ENCODE results near the gene TFAP2D.

Gene TFAP2D

DNA sequence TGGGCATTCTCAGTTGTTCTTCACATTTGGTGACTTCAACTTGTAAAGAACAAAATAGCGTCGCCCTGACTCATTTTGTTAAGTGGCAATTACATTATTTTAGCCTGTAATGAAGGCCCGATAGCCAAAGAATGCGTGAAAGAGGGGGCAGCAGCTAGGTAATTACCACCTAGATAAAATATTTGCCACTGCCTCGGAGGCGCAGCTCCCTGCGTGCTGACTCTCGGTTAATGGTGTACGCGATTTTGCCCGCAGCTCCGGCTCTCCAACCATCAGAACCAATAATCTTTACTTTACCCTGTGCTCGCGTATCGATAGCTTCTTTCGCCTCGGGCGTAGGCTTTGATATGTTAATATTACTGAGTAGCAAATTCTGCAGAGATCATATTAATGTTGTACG, 8.7 kb downstream of the TFAP2D start:
- no peak for DNase-seq

- no peak for DNase-seq
Observed at GRCh38 chr6:50722829-50723554, 9.7 kb downstream of the TFAP2D start.

DNA sequence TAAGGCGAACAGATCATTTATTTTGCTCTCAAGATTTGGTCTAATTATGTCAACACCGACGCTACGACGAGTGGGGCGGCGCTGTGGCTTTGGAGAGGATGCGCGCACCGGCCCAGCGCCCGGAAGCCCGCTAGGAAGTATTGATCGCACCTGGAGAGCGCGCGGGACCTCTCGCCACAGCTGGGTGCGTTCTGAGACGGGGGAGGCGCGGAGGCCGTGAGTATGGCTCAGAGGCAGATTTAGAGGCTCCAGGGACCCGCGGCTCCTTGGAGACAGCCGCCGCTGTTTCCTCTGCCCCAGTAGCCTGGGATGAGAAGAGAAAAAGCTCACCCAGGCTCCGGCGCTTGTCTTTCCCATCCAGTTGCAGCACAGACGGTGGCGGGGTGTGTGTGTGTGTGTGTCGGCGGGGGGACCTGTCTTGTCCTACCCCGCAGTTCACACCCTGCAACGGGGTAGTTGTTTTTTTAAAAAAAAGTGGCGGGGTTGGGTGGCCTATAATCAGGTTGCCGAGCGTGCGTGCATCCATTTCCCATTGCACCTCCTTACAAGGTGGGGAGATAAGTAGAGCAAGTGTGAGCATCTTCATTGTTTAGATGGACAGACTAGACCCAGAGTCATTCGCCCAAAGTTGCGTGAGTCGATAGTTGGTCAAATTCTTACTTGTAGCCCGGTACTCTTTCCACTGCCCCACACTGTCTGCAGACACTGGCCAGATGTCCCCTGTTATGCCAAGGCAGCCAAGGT, 11.2 kb downstream of the TFAP2D start:
- DNase-seq = no peak

DNA sequence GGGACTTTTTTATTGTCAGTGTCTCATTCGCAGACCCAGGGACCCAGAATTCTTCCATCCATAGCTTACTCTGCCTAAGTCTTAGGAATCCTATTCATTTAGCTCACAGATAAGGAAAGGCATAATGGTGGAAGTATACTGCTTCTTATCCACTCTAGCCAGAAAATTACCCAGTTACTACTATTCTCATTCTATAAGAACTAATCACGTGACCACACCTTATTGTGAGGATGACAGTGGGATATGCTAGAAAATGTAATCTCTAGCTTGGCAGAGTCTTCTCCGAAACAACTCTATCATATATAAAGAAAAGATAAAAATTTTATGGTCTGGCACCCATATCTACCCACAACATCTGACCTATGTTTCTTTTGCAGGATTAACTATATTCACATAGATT, 21.2 kb downstream of the TFAP2D start:
- DNase-seq = no peak

DNA sequence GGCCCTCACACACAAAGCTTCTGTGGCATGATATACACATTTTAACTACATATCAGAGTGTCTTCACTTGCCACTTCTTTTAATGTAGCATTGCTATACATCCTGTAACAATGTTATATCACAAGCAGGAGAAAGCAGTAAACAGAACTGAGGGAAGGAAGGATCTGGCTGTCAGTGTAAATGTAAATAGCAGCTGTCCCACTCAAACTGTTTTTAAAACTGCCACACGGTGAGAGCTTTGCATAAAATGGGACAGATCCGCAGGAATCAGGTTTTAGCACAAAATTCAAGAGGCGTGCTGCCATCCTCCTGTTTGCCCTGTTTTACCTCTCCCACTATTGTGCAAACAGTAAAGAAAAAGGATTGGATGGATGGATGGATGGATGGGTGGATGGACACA, 28.8 kb downstream of the TFAP2D start:
- no peak for DNase-seq

- DNase-seq = no peak
Observed at GRCh38 chr6:50744976-50745375, 31.6 kb downstream of the TFAP2D start.

- DNase-seq = no peak
Observed at GRCh38 chr6:50762798-50763197, 49.5 kb downstream of the TFAP2D start.

DNA sequence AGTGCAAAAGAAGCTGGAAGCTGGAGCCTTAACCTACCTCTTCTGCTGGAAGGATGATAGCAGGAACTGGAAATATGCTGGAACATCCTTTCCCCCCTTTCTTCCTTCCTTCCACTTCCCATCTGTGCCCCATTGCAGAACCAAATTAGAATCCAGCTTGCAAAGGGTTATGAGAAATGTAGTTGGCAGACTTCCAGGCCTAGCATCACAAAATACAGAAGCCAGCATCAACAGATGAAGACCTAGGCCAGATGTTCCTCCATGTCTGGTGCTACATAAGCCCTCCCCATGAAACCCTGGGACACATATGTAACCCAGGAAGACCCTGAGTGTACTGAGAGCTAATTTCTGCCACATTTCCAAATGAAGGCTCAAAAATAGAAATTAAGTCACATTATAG, 65.4 kb downstream of the TFAP2D start:
- DNase-seq = no peak

- DNase-seq = no peak
Observed at GRCh38 chr6:50780382-50780781, 67.1 kb downstream of the TFAP2D start.

- DNase-seq = no peak
Observed at GRCh38 chr6:50785921-50786320, 72.6 kb downstream of the TFAP2D start.

DNA sequence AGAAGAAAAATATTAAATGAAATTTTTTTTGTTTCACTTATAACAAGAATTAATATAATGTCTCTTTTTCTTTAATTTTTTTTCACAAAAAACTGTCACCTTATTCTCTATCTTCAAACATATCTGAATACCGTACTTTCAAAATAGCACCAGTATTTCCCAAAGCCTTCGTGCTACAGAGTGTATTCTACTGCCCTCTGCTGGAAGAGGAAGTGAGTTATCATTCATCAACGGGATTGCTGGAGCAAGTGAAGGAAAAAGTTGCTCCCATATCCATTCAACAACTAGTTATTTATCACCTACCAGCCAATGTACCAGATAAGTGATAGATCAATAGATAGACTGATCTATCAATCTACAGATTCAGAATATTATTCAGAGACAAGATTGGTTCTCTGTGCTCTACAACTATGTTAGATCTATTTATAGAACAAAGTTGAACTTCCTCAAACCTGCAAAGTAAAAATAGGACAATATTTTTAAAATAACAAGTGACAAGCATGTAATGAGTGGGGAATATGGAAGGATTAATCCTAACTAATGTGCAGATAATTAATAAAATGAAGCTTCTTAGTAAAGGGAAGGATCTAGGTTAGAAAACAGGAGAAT, 78.7 kb downstream of the TFAP2D start:
- DNase-seq = peak; percentile 62

- DNase-seq = no peak
Observed at GRCh38 chr6:50792771-50793170, 79.4 kb downstream of the TFAP2D start.

DNA sequence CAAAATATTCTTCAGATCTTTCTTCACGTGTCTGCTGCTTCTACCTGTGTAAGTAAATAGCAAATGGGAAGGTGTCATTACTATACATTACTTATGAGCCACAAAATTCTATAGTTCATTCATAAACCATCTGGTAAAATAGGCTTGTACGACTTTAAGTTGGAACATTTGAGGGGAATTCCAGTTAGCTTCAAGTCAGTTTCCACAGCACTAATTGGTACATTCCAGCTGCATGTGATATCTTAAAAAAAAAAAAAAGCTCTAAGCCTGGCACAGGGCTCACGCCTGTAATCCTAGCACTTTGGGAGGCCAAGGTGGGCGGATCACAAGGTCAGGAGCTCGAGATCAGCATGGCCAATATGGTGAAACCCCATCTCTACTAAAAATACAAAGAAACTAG, 82.2 kb downstream of the TFAP2D start:
- DNase-seq = no peak

DNA sequence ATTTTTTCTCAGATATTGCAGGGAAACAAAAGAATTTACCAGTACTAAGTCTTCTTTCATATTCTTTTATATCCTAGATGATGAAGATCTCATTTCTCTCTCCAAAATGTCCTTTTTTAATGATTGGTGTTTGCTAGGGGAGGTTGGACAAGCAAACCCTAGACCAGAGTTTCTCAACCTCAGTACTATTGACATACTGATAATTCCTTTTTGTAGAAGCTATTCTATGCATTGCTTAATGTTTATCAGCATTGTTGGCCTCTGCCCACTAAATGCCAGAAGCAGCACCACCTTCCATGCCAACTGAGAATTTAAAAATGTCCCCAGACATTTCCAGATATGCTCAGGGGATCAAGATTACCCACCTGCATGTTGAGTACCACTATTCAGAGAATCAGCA, 91.0 kb downstream of the TFAP2D start:
- DNase-seq = no peak

- DNase-seq = no peak
Observed at GRCh38 chr6:50807035-50807434, 93.7 kb downstream of the TFAP2D start.

- DNase-seq = peak; percentile 9
Observed at GRCh38 chr6:50815436-50816114, 102.2 kb downstream of the TFAP2D start.

GRCh38 chr6:50816115-50816675, 102.9 kb downstream of the TFAP2D start:
- peak; percentile 83 for DNase-seq

DNA sequence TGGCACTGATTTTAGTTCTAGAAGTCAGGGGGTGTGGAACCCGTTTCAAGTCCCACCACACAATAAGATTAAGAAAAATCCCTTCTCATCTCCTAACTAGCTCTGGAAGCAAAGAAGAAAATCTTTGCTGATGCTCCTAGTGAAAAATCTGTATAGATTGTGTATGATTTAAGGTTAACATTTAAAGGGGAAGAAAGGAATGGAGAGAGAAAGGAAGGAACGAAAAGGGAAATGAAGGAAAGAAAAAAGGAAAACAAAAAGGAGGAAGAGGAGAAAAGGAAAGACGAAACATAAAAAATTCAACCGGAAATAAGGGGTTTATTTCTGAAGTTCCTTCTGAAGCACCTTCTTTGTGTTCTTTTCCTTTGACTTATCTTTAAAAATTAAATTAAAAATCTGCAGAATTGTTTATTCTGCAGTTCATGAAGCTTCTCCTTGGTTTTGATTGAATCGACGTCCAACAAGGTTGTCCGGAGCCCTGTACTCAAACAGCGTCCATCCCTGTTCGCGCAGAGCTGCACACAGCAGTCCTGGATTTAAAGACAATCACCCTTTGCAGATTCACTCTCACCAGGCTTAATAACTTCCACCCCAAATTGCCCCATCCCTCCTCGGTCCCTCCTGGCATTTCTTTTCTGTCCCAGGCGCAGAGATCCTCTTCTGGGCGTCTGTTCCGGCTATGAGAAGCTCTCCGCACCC, 103.8 kb downstream of the TFAP2D start:
- no peak for DNase-seq

DNA sequence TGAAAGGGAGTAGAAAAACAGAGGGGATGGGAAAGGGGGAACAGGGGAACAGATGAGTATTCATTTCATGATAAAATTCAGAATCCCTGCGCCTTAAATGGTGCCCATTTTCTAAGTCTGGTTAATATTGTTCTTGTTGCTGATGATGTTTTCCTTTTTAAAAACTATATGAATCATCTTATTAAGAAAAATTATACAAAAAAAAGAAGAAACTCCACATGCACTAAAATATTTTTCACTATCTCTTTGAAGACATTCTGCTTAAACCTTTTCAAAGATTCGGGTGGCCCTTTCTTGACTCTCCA, 104.3 kb downstream of the TFAP2D start:
- DNase-seq = no peak

DNA sequence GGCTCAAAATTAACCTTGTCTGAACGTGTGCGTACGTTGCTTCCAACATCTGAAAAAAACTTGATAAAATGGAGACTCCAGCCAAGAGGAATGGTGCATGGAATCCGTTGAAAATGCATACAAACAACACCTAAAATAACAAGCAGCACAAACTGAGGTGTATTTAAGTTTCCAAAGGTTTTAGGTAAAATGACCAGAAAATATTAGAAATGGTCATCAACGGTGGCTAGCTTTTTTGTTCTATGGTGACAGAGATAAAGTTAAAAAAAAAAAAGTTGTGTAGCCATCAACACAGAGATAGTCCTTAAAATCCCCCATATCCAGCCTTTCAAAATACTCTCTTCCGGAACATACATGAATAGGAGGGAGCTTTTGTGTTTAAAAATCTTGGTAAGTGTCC, 104.7 kb downstream of the TFAP2D start:
- DNase-seq = no peak

GRCh38 chr6:50818673-50819072, 105.3 kb downstream of the TFAP2D start, which contains the start of gene TFAP2B:
TSS of gene TFAP2B (plus strand) at chr6:50818871. CDS start at chr6:50818892, 21 bp downstream.
- DNase-seq = no peak

DNA sequence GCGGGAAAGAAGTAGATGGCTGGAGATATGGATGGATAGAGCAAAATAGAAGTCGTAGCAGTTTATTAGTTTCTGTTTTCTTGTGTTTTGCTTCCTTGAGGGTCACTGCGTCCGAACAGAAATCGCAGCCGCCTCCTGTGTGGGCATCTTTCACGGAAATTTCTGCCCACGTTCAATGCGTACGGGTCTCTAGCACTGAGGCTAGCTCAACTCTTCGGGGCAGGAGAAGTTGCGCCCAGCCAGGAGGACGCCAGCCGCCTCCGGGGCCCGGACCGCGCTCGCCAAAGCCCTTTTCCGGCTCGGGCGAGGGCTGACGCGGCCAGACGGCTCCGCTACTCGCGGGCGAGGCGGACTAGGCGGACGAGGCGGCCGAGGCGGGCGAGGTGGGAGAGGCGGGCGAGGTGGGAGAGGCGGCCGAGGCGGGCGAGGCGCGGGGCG, 106.2 kb downstream of the TFAP2D start:
- DNase-seq = no peak

Data from suppressor macrophage treated with lipopolysaccharide for 4 hours (primary cell).